GM20431 (cell line): ENCODE measurements around the gene RBM4.
"Not testable (repeated sequence)": the region's sequence is repeated elsewhere in the genome, so short reads cannot be mapped to it uniquely, and the experiment has no call there.

Experiments used
- in situ Hi-C: fragments of 300-500 bp; cut with MseI, MboI; formaldehyde crosslinking; loops from one replicate; pipeline ENCODE4 v1.15.0; 2020; ENCODE audit warnings: low sequenced_read_pairs; ENCODE audit not compliant: unreplicated experiment

RBM4 gene

GRCh38 chr11:66614073-66614472 is 24.4 kb upstream of the RBM4 start:
- in situ Hi-C loops = no loop called here

- in situ Hi-C loops = no loop called here
Observed at GRCh38 chr11:66616379-66617154, 21.9 kb upstream of the RBM4 start, which contains the start of gene RBM14. TSS of gene RBM14 (plus strand) at chr11:66616630. CDS start at chr11:66616721, 91 bp downstream.

GRCh38 chr11:66617155-66617834 is 21.2 kb upstream of the RBM4 start:
- in situ Hi-C loops = no loop called here

- in situ Hi-C loops = no loop called here
Observed at GRCh38 chr11:66619080-66619554, 19.4 kb upstream of the RBM4 start.

- in situ Hi-C loops = no loop called here
Observed at GRCh38 chr11:66624450-66624849, 14.1 kb upstream of the RBM4 start.

- in situ Hi-C loops = no loop called here
Observed at GRCh38 chr11:66625041-66625751, 13.3 kb upstream of the RBM4 start.

- in situ Hi-C loops = no loop called here
Observed at GRCh38 chr11:66625752-66626149, 12.8 kb upstream of the RBM4 start.

- in situ Hi-C loops = no loop called here
Observed at GRCh38 chr11:66626382-66626781, 12.1 kb upstream of the RBM4 start.

GRCh38 chr11:66626926-66627325 is 11.6 kb upstream of the RBM4 start:
- in situ Hi-C loops = no loop called here

- in situ Hi-C loops = no loop called here
Observed at GRCh38 chr11:66628061-66628603, 10.4 kb upstream of the RBM4 start.

- in situ Hi-C loops = no loop called here
Observed at GRCh38 chr11:66629356-66629755, 9.1 kb upstream of the RBM4 start.

- in situ Hi-C loops = no loop called here
Observed at GRCh38 chr11:66631883-66632282, 6.6 kb upstream of the RBM4 start.

GRCh38 chr11:66632952-66633351 is 5.6 kb upstream of the RBM4 start:
- in situ Hi-C loops = no loop called here

- in situ Hi-C loops = no loop called here
Observed at GRCh38 chr11:66636411-66636810, 2.1 kb upstream of the RBM4 start.

GRCh38 chr11:66637557-66638176 is 836 bp upstream of the RBM4 start:
- in situ Hi-C loops = no loop called here

- in situ Hi-C loops = no loop called here
Observed at GRCh38 chr11:66639066-66639813, 737 bp downstream of the RBM4 start.

- in situ Hi-C loops = not testable (repeated sequence)
Observed at GRCh38 chr11:66639814-66640340, 1.4 kb downstream of the RBM4 start.

- in situ Hi-C loops = no loop called here
Observed at GRCh38 chr11:66641834-66642233, 3.3 kb downstream of the RBM4 start.

GRCh38 chr11:66643745-66644437 is 5.4 kb downstream of the RBM4 start:
- in situ Hi-C loops = no loop called here
